Muscle of leg (tissue), 11 donors: ENCODE data around the gene ELANE. TPM values are rescaled to one million over a fixed set of nuclear protein-coding genes. Genes with fewer than 3 reads are reported as not detected.

Experiments
- DNase-seq: peaks from one replicate; pipeline ENCODE4 v3.0.0; 2013
- H3K27ac ChIP-seq: one replicate; pipeline ENCODE4 v1.5.1; 2013; ENCODE audit warnings: mild to moderate bottlenecking, low read length, control low read depth
- H3K27me3 ChIP-seq: one replicate; pipeline ENCODE4 v1.6.1; 2013; ENCODE audit warnings: low read length; ENCODE audit not compliant: control insufficient read depth, insufficient read depth
- H3K36me3 ChIP-seq: one replicate; pipeline ENCODE4 v1.6.1; 2013; ENCODE audit warnings: low read length; ENCODE audit not compliant: control insufficient read depth, insufficient read depth
- H3K4me1 ChIP-seq: one replicate; pipeline ENCODE4 v1.6.1; 2013; ENCODE audit warnings: low read length; ENCODE audit not compliant: control insufficient read depth, insufficient read depth
- H3K4me3 ChIP-seq: one replicate; pipeline ENCODE4 v1.5.1; 2013; ENCODE audit warnings: low read length, control low read depth
- H3K9me3 ChIP-seq: replicated peaks from 2 replicates; pipeline ENCODE4 v1.6.1; 2013; ENCODE audit warnings: low read depth, low read length; ENCODE audit not compliant: control insufficient read depth
- WGBS: methylation state at CpG from one replicate; pipeline ENCODE4 v1.1.5; 2013; ENCODE audit warnings: missing lambda C conversion rate; ENCODE audit not compliant: insufficient coverage; 5-methylcytosine and 5-hydroxymethylcytosine counted together
- polyA plus RNA-seq, 8 donors: library from polyadenylated mRNA; unstranded; fragments of 120-200 nt; gene quantifications; one replicate each; pipeline versions ENCODE4 v1.2.1 to v1.2.3, GENCODE V29; 2013; ENCODE audit warnings: inconsistent platforms in 1 of 8, low replicate concordance in 1 of 8; ENCODE audit not compliant: insufficient read length in 8 of 8, insufficient read depth in 1 of 8
- total RNA-seq: library from RNA; stranded (reverse); fragments of 120-200 nt; gene quantifications from one replicate; pipeline ENCODE4 v1.2.4, GENCODE V29; 2013

Gene ELANE
- total and polyA plus RNA-seq, 9 donors: 0.22 to 4.4 (median 0.67) TPM

DNA sequence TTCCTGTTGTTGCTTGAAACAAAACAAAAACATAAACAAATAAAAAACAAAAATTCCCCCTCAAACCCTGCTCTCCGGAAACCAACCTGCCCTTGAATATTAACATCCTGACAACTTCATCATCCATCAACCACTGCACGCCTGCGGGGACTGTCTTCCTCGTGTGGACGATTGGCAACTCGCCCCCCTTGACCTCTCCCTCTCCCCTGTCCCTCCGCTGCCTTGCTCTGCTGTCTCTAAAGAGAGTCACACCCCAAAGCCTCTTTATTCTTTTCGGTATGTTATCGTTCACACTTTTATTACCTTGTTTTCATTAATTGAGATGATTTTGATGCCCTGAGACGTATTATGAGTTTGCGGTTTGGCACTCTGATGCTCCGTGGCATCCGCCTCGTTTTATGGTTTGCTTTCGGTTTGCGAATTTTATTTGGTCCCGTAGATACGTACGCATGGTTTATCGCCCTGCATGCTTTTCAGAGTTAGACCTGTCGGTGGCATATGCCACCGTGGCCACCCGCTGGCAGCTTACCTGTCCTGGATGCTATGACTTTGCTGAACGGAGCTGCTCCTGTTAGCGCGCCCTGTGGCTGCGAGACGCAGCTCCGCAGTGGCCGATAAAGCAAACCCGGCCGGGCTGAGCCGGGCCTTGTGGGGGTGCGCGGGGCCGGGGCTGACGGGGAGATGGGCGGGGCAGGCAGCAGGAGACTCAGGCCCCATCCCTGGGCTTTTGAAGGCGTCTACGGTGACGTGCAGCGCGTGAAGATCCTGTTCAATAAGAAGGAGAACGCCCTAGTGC is 44.3 kb upstream of the ELANE start:
- Histone ChIP-seq H3K4me3 (no peak overlapping the region), H3K4me1 (peaks cover 12% of the 10 kb centered on the region), H3K36me3 (peaks cover 86% of the 10 kb centered on the region), H3K9me3 (no peaks in the 10 kb centered on the region), H3K27ac (no peak overlapping the region), H3K27me3 (no peaks in the 10 kb centered on the region)
- 81% methylated on average over 40 of the region's 44 CpGs for WGBS
- DNase-seq: no peak

DNA sequence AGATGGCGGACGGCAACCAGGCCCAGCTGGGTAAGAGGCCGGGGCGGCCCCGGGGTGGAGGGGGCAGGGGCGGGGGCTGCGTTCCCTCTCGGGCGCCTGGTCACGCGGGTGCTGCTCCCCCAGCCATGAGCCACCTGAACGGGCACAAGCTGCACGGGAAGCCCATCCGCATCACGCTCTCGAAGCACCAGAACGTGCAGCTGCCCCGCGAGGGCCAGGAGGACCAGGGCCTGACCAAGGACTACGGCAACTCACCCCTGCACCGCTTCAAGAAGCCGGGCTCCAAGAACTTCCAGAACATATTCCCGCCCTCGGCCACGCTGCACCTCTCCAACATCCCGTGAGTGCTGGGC is 43.7 kb upstream of the ELANE start:
- Histone ChIP-seq H3K4me1 (peaks cover 7% of the 10 kb centered on the region), H3K36me3 (peaks cover 81% of the 10 kb centered on the region), H3K27ac (no peak overlapping the region), H3K4me3 (no peak overlapping the region), H3K27me3 (no peaks in the 10 kb centered on the region), H3K9me3 (no peaks in the 10 kb centered on the region)
- 91% methylated on average over 23 of the region's 26 CpGs for WGBS
- no peak for DNase-seq

DNA sequence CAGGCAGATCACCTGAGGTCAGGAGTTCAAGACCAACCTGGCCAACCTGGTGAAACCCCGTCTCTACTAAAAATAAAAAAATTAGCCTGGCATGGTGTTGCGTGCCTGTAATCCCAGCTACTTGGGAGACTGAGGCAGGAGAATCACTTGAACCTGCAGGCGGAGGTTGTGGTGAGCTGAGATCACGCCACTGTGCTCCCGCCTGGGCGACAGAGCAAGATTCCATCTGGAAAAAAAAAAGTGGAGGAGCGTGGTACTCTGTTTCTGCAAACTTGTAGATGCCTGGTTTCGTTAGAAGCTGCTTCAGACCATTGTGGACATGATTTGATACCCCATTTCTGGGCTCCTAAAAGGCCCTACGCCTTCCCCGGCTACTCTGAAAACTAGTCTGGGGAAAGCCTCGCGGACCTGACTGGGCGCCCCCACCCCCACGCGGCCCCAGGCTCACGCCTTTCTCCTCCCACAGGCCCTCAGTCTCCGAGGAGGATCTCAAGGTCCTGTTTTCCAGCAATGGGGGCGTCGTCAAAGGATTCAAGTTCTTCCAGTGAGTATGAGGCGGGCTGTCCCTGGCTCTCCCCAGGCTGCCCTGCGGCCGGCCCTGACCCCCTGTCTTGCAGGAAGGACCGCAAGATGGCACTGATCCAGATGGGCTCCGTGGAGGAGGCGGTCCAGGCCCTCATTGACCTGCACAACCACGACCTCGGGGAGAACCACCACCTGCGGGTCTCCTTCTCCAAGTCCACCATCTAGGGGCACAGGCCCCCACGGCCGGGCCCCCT is 41.8 kb upstream of the ELANE start:
- H3K4me1 ChIP-seq: peaks cover 3% of the 10 kb centered on the region
- 80% methylated on average over 22 of the region's 30 CpGs for WGBS
- peaks cover 67% of the 10 kb centered on the region for H3K36me3 ChIP-seq
- H3K27ac ChIP-seq: no peak overlapping the region
- H3K27me3 ChIP-seq: no peaks in the 10 kb centered on the region
- no peak overlapping the region for H3K4me3 ChIP-seq
- DNase-seq: no peak
- H3K9me3 ChIP-seq: no peaks in the 10 kb centered on the region

DNA sequence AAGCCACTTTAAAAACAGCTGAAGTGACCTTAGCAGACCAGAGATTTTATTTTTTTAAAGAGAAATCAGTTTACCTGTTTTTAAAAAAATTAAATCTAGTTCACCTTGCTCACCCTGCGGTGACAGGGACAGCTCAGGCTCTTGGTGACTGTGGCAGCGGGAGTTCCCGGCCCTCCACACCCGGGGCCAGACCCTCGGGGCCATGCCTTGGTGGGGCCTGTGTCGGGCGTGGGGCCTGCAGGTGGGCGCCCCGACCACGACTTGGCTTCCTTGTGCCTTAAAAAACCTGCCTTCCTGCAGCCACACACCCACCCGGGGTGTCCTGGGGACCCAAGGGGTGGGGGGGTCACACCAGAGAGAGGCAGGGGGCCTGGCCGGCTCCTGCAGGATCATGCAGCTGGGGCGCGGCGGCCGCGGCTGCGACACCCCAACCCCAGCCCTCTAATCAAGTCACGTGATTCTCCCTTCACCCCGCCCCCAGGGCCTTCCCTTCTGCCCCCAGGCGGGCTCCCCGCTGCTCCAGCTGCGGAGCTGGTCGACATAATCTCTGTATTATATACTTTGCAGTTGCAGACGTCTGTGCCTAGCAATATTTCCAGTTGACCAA is 41.1 kb upstream of the ELANE start:
- Histone ChIP-seq H3K9me3 (no peaks in the 10 kb centered on the region), H3K27me3 (no peaks in the 10 kb centered on the region), H3K36me3 (peaks cover 62% of the 10 kb centered on the region), H3K27ac (no peak overlapping the region), H3K4me3 (no peak overlapping the region), H3K4me1 (peaks cover 3% of the 10 kb centered on the region)
- no peak for DNase-seq
- WGBS: 77% methylated on average over 8 of the region's 25 CpGs

DNA sequence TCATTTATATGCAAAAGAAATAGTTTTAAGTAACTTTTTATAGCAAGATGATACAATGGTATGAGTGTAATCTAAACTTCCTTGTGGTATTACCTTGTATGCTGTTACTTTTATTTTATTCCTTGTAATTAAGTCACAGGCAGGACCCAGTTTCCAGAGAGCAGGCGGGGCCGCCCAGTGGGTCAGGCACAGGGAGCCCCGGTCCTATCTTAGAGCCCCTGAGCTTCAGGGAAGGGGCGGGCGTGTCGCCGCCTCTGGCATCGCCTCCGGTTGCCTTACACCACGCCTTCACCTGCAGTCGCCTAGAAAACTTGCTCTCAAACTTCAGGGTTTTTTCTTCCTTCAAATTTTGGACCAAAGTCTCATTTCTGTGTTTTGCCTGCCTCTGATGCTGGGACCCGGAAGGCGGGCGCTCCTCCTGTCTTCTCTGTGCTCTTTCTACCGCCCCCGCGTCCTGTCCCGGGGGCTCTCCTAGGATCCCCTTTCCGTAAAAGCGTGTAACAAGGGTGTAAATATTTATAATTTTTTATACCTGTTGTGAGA is 40.5 kb upstream of the ELANE start:
- no peak overlapping the region for H3K4me3 ChIP-seq
- peaks cover 59% of the 10 kb centered on the region for H3K36me3 ChIP-seq
- WGBS: 83% methylated on average over 14 of the region's 20 CpGs
- DNase-seq: no peak
- peaks cover 3% of the 10 kb centered on the region for H3K4me1 ChIP-seq
- H3K27me3 ChIP-seq: no peaks in the 10 kb centered on the region
- H3K9me3 ChIP-seq: no peaks in the 10 kb centered on the region
- no peak overlapping the region for H3K27ac ChIP-seq

DNA sequence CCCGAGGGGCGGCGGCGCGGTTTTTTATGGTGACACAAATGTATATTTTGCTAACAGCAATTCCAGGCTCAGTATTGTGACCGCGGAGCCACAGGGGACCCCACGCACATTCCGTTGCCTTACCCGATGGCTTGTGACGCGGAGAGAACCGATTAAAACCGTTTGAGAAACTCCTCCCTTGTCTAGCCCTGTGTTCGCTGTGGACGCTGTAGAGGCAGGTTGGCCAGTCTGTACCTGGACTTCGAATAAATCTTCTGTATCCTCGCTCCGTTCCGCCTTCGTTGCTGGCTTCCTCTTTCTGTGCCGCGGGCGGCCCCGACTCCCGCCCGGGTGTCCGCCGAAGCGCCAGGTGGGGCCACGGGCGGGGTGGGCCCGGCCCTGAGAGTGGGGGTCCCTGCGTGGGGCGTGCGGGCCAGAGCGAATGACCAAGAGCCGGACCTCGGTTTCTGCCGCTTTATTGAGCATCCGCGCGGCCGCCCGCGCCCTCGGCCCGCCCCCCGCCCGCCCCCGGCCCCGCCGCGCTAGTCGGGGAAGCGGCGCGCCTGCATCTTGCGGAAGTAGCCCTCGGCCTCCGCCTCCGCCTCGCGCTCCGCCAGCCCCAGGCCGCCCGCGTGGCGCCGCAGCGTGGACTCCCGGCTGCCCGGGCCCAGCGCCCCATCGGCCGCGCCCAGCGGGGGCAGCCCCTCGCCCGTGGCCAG is 39.9 kb upstream of the ELANE start:
- no peak overlapping the region for H3K27ac ChIP-seq
- H3K36me3 ChIP-seq: peaks cover 53% of the 10 kb centered on the region
- H3K27me3 ChIP-seq: no peaks in the 10 kb centered on the region
- H3K4me3 ChIP-seq: no peak overlapping the region
- WGBS: 80% methylated on average over 39 of the region's 80 CpGs
- DNase-seq: no peak
- H3K4me1 ChIP-seq: no peaks in the 10 kb centered on the region
- H3K9me3 ChIP-seq: no peaks in the 10 kb centered on the region

DNA sequence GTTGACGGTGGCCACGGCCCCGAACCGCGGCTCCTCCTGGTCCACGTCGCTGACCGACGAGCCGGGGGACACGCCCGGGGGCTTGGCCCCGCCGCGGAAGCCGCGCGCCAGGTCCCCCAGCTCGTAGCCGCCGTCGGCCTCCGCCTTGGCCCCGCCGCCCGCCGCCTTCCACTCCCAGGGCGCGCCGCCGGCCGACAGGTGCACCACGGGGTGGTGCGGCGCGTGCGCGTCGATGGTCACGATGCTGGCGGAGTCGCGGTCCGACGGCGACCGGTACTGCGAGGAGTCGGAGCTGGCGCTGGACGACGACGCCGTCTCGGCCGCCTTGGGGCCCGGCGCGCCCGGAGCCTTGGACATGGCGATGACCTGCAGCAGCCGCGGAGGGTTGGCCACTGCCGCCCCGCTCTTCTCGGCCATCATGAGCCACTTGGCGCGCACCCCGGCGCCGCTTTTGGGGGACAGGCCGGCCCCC is 39.3 kb upstream of the ELANE start:
- H3K9me3 ChIP-seq: no peaks in the 10 kb centered on the region
- 79% methylated on average over 60 of the region's 72 CpGs for WGBS
- DNase-seq: no peak
- H3K27ac ChIP-seq: no peak overlapping the region
- peaks cover 47% of the 10 kb centered on the region for H3K36me3 ChIP-seq
- H3K4me1 ChIP-seq: no peaks in the 10 kb centered on the region
- no peak overlapping the region for H3K4me3 ChIP-seq
- no peaks in the 10 kb centered on the region for H3K27me3 ChIP-seq

DNA sequence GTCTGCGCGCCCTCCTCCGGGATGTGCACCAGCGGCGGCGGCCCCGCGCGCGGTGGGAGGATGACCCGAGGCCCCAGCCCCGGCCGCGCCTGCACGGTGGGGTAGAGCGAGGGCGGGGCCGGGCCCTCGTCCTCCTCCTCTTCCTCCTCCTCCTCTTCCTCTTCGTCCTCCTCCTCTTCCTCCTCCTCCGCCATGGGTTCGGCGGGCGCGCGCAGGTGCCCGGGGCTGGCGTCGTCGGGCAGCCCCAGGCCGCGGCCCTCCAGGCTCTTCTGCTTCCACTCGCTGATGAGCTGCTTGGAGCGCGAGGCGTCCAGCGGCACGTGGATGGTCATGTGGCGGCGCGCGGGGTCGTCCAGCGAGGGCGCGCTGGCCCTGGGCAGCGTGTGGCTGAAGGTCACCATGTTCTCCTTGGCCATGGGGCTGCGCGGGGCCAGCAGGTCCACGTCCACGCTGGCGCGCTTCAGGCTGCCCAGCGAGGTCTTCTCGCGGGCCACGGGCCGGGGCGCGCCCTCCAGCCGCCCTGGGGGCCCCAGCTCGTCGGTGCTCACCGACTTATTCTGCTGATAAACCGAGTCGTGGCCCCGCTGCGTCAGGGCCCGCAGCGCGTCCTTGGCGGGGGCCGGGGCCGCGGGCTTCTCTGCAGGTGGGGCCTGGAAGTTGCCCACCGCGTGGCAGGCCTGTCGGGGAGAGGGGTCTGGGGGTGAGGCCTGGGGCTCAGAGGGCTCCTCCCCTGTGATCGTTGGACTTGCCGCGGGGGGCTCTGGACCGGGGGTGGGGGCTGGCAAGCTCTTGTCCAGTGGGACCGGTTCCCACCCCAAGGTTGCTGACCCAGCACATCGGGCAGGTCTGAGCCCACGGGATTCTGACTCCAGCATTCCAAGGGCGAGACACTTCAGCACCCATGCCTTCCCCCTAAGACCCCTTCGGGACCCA is 38.6 kb upstream of the ELANE start:
- no peaks in the 10 kb centered on the region for H3K9me3 ChIP-seq
- 89% methylated on average over 55 of the region's 87 CpGs for WGBS
- peaks cover 41% of the 10 kb centered on the region for H3K36me3 ChIP-seq
- no peak overlapping the region for H3K27ac ChIP-seq
- DNase-seq: no peak
- H3K4me1 ChIP-seq: no peaks in the 10 kb centered on the region
- H3K27me3 ChIP-seq: no peaks in the 10 kb centered on the region
- H3K4me3 ChIP-seq: no peak overlapping the region
